VCaP (cell line): ENCODE results near the gene TMTC2.
A peak's percentile ranks its signal among the peaks of the same experiment; 100 is the strongest.
"Not testable (repeated sequence)": the region's sequence is repeated elsewhere in the genome, so short reads cannot be mapped to it uniquely, and the experiment has no call there.

Experiments
- H3K27ac ChIP-seq: fragments of 450-650 bp; 2 replicates; pipeline ENCODE4 v1.5.1; 2017
- CTCF ChIP-seq: fragments of 450-650 bp; conservative IDR thresholded peaks from 2 replicates; pipeline ENCODE4 v1.5.1; 2017; ENCODE audit warnings: mild to moderate bottlenecking, moderate library complexity

The TMTC2 gene

GRCh38 chr12:83099436-83099835 is 412.7 kb downstream of the TMTC2 start:
- TF ChIP-seq CTCF, result no peak
- no peak overlapping the region for H3K27ac ChIP-seq

DNA sequence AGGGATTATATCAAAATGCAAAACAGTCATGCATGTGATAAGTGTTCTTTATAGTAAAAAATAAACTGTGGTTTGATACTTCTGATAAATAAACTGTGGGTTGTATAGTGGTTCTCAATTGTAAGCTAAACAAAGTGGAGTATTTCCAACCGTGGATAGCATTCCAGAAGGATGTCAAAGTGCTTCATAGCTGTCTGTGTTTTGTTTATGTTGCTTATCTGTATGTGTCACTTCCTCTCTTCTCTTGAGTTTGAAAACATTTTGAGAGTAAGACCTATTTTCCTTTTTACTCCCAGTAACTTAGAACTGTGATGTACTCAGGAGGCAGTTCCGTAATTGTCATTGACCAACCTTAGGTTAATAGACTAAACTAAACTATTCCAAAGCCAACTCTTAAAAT is 415.8 kb downstream of the TMTC2 start:
- no peak overlapping the region for H3K27ac ChIP-seq

DNA sequence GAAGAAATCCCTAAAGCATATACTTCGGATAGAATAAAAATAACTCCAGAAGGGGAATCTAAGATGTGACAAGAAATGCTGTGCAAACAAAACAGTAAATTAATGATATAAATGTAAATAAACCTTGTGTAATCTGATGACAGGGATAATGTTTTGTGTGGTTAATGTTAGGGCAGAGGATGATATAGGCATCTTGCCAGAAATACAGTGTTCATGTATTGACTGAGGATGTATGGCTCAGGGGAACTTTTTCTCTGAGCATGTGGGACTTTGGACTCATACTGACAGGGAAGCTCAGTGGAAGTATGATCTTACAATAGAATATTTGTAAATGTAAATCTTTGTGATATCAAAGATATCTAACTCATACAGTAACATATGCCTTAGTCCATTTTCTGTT is 420.2 kb downstream of the TMTC2 start:
- peak overlapping the region; percentile 74 for H3K27ac ChIP-seq
- no peak for TF ChIP-seq CTCF

More for the DNA sequence above, 415.8 kb downstream of the TMTC2 start:
- no peak for TF ChIP-seq CTCF

DNA sequence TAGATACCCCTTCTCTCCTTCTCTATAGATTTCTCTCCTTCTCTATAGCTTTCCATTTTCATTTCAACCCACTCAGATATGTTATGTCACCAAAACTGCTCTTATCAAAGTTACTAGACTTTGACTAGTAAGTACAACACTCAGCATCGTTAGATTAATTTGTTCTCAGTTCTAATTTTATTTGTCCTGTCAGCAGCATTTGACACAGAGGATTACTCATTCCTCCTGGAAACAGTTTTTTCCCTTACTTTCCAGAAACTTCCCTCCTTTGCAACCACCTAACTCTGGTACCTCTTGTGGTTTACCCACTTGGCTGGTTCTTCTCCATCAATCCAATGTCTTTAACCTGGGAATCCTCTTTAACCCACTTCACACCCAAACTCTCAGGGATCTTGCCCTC is 423.7 kb downstream of the TMTC2 start:
- no peak for TF ChIP-seq CTCF

GRCh38 chr12:83113945-83114344 is 427.2 kb downstream of the TMTC2 start:
- no peak for TF ChIP-seq CTCF
- no peak overlapping the region for H3K27ac ChIP-seq

More for the DNA sequence above, 423.7 kb downstream of the TMTC2 start:
- H3K27ac ChIP-seq, result no peak overlapping the region

GRCh38 chr12:83114966-83115365 is 428.3 kb downstream of the TMTC2 start:
- TF ChIP-seq CTCF, result no peak
- no peak overlapping the region for H3K27ac ChIP-seq

DNA sequence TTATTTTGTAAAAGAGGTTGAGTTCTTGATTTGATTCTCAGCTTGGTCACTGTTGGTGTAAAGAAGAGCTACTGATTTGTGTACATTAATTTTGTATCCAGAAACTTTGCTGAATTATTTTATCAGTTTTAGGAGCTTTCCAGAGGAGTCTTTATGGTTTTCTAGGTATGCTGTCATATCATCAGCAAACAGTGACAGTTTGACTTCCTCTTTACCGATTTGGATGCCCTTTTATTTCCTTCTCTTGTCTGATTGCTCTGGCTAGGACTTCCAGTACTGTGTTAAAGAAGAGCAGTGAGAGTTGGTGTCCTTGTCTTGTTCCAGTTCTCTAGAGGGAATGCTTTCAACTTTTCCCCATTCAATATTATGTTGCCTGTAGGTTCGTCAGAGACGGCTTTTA is 431.2 kb downstream of the TMTC2 start:
- H3K27ac ChIP-seq, result not testable (repeated sequence)

GRCh38 chr12:83121897-83122622 is 435.4 kb downstream of the TMTC2 start:
- no peak overlapping the region for H3K27ac ChIP-seq
- TF ChIP-seq CTCF, result no peak
